ENCODE data around the gene NR1H2. TPM values are rescaled to one million over a fixed set of nuclear protein-coding genes. Genes with fewer than 3 reads are reported as not detected.
"Not testable (repeated sequence)": the region's sequence is repeated elsewhere in the genome, so short reads cannot be mapped to it uniquely, and the experiment has no call there.

The NR1H2 gene
- total and polyA plus RNA-seq, 3 experiments from 2014 or later = 79.7 to 95.5 (median 82.3) TPM

DNA sequence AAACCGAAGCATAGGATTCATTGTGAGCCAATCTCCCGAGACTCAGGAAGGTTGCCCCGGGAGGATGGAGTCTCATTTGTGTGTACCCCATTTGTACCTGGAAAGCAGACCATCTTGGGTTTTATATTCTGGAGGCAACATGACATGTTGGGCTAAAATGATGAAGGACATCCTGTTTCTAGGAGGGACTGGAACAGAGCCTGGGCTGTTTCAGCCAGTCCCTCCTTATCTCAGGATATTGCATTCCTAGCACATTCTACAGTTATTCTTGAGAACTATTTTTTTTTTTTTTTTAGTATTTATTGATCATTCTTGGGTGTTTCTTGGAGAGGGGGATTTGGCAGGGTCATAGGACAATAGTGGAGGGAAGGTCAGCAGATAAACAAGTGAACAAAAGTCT is 14.0 kb downstream of the NR1H2 start:
- H3K27ac Mint-ChIP-seq; H3K27me3 Mint-ChIP-seq; POLR2A ChIA-PET; H3K4me3 Mint-ChIP-seq; H3K36me3 ChIP-seq (ENCODE audit: insufficient read depth, low read length); H3K4me1 Mint-ChIP-seq; H3K9me3 ChIP-seq (ENCODE audit: low read length); H3K27ac ChIP-seq (ENCODE audit: low read depth, low read length); DNase-seq; CTCF ChIA-PET; H3K9me3 Mint-ChIP-seq; H3K4me3 ChIP-seq (ENCODE audit: low read length); H3K27me3 ChIP-seq (ENCODE audit: insufficient read depth, low read length, poor library complexity, severe bottlenecking); H3K4me1 ChIP-seq (ENCODE audit: insufficient read depth, low read length): not testable (repeated sequence)
- H3K36me3 Mint-ChIP-seq = peaks cover 0 to 31% (median 0%) of the 10 kb centered on the region in 3 donors

DNA sequence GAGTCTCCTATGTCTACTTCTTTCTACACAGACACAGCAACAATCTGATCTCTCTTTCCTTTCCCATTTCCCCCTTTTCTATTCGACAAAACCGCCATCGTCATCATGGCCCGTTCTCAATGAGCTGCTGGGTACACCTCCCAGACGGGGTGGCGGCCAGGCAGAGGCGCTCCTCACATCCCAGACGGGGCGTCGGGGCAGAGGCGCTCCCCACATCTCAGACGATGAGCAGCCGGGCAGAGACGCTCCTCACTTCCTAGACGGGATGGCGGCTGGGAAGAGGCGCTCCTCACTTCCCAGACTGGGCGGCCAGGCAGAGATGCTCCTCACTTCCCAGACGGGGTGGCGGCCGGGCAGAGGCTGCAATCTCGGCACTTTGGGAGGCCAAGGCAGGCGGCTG is 14.7 kb downstream of the NR1H2 start:
- H3K36me3 Mint-ChIP-seq = peaks cover 0 to 32% (median 1%) of the 10 kb centered on the region in 3 donors
- H3K27ac ChIP-seq (ENCODE audit: low read depth, low read length); H3K27me3 ChIP-seq (ENCODE audit: insufficient read depth, low read length, poor library complexity, severe bottlenecking); H3K27me3 Mint-ChIP-seq; H3K4me3 ChIP-seq (ENCODE audit: low read length); H3K4me3 Mint-ChIP-seq; H3K9me3 ChIP-seq (ENCODE audit: low read length); POLR2A ChIA-PET; H3K27ac Mint-ChIP-seq; H3K36me3 ChIP-seq (ENCODE audit: insufficient read depth, low read length); H3K9me3 Mint-ChIP-seq; CTCF ChIA-PET; H3K4me1 Mint-ChIP-seq; DNase-seq; H3K4me1 ChIP-seq (ENCODE audit: insufficient read depth, low read length): not testable (repeated sequence)

DNA sequence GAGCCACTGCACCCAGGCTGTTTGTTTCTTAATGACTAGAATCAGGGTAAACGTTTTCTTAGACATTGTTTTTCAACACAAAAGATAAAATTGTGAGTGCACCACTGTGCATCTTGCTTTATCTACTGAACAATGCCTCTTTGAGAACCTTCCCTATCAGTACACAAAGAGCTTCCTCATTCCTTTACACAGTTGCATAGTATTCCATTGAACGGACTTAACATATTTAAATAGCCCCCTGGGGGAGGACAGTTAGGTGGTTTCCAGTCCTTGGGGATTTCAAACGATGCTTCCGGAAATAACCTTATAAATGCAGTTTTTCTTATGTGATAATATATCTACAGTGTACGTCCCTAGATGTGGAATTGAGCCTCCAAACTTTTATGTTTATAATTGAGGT is 16.5 kb downstream of the NR1H2 start:
- H3K9me3 ChIP-seq (ENCODE audit: low read length) = no peaks in the 10 kb centered on the region
- no peaks in the 10 kb centered on the region for H3K27me3 ChIP-seq (ENCODE audit: insufficient read depth, low read length, poor library complexity, severe bottlenecking)
- ChIA-PET POLR2A (no interaction called here), CTCF (no interaction called here)
- Mint-ChIP-seq H3K27me3 (no peaks in the 10 kb centered on the region), H3K4me3 (no peak overlapping the region), H3K27ac (no peak overlapping the region), H3K9me3 (no peaks in the 10 kb centered on the region), H3K36me3 (peaks cover 0 to 28% (median 3%) of the 10 kb centered on the region in 3 donors), H3K4me1 (peaks cover under 1 to 2% (median 2%) of the 10 kb centered on the region in 3 donors)
- H3K36me3 ChIP-seq (ENCODE audit: insufficient read depth, low read length) = peaks cover 2% of the 10 kb centered on the region
- no peak overlapping the region for H3K27ac ChIP-seq (ENCODE audit: low read depth, low read length)
- no peak overlapping the region for H3K4me3 ChIP-seq (ENCODE audit: low read length)
- no peaks in the 10 kb centered on the region for H3K4me1 ChIP-seq (ENCODE audit: insufficient read depth, low read length)
- DNase-seq = no peak

DNA sequence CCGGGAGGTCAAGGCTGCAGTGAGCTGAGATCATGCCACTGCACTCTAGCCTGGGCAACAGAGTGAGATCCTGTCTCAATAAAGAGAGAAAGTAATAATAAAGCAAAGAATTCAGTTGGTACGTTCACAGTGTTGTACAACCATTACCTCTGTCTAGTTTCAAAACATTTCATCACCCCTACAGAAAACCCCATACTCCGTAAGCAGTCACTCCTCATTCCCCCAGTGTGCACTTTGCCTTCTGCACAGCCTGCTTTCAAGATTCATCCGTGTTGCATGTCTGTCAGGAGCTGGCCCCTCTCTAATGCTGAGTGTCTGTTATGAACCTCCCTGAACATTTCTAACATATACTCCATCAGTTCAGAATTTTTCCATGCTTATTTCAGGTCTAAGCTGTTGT is 17.3 kb downstream of the NR1H2 start:
- H3K36me3 ChIP-seq (ENCODE audit: insufficient read depth, low read length) = no peaks in the 10 kb centered on the region
- no peak overlapping the region for H3K4me3 ChIP-seq (ENCODE audit: low read length)
- H3K36me3 Mint-ChIP-seq = peaks cover 0 to 28% (median 6%) of the 10 kb centered on the region in 3 donors
- H3K27me3 Mint-ChIP-seq = no peaks in the 10 kb centered on the region
- H3K9me3 ChIP-seq (ENCODE audit: low read length) = no peaks in the 10 kb centered on the region
- DNase-seq = no peak
- ChIA-PET POLR2A (no interaction called here), CTCF (no interaction called here)
- no peaks in the 10 kb centered on the region for H3K9me3 Mint-ChIP-seq
- no peak overlapping the region for H3K4me3 Mint-ChIP-seq
- H3K27ac Mint-ChIP-seq = no peak overlapping the region
- H3K27ac ChIP-seq (ENCODE audit: low read depth, low read length) = no peak overlapping the region
- H3K4me1 ChIP-seq (ENCODE audit: insufficient read depth, low read length) = no peaks in the 10 kb centered on the region
- H3K27me3 ChIP-seq (ENCODE audit: insufficient read depth, low read length, poor library complexity, severe bottlenecking) = no peaks in the 10 kb centered on the region
- peaks cover 0 to 5% (median 0%) of the 10 kb centered on the region in 3 donors for H3K4me1 Mint-ChIP-seq

DNA sequence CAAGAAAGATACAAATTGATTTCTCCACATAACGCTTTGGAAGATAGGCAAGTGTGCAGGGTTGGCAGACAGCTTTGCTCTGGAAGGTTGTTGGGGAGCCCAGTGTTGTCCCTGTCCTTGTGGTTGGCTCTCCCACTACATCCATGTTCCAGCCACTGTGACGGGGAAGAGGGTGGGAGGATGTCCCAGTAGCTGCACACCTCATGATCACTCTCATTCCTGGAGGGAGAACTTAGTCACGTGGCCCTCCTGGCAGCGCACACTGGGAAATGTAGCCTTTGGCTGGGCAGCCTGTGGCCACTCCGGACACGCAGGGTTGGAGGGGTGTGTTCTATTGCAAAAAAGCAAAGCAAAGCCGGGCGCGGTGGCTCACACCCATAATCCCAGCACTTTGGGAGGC is 17.8 kb downstream of the NR1H2 start:
- peaks cover 0 to 29% (median 6%) of the 10 kb centered on the region in 3 donors for H3K36me3 Mint-ChIP-seq
- H3K27me3 Mint-ChIP-seq = no peaks in the 10 kb centered on the region
- H3K27ac Mint-ChIP-seq = no peak overlapping the region
- no peaks in the 10 kb centered on the region for H3K9me3 Mint-ChIP-seq
- peaks cover 0 to 5% (median 0%) of the 10 kb centered on the region in 3 donors for H3K4me1 Mint-ChIP-seq
- no peak for DNase-seq
- H3K4me1 ChIP-seq (ENCODE audit: insufficient read depth, low read length) = no peaks in the 10 kb centered on the region
- no peak overlapping the region for H3K4me3 Mint-ChIP-seq
- no peaks in the 10 kb centered on the region for H3K9me3 ChIP-seq (ENCODE audit: low read length)
- no peaks in the 10 kb centered on the region for H3K27me3 ChIP-seq (ENCODE audit: insufficient read depth, low read length, poor library complexity, severe bottlenecking)
- H3K4me3 ChIP-seq (ENCODE audit: low read length) = no peak overlapping the region
- no peaks in the 10 kb centered on the region for H3K36me3 ChIP-seq (ENCODE audit: insufficient read depth, low read length)
- ChIA-PET POLR2A (no interaction called here), CTCF (no interaction called here)
- no peak overlapping the region for H3K27ac ChIP-seq (ENCODE audit: low read depth, low read length)

DNA sequence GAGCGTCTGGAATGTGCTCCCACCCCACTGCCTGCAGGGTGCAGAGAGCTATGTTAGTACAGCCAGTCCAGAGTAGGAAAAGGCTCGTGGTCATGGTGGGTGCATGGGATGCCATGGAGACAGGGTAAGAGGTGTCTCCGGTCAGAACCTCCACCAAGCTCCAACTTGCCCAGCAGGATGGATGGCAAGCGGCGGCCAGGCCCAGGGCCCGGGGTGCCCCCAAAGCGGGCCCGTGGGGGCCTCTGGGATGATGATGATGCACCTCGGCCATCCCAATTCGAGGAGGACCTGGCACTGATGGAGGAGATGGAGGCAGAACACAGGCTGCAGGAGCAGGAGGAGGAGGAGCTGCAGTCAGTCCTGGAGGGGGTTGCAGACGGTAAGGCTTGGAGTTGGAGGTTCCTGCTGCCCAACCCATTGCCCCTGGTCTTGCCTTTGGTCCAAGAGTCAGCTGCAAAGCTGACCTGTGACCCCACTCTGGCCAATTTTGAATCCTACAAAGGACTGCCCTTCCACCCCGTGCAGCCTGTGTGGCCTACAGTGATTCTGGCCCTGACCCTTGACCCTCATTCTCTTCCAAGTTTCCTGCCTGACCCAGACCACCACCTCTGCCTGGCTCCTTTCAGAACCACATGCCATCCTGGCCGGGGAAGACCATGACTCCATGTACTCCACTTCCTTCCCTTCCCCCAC is 22.6 kb downstream of the NR1H2 start:
- ChIA-PET CTCF (interaction anchor here (1.2 kb wide), 1 partner anchor 42 kb away, joined by 5 read pairs; no protein-coding TSS in a partner anchor), POLR2A (no interaction called here)
- H3K4me1 ChIP-seq (ENCODE audit: insufficient read depth, low read length) = no peaks in the 10 kb centered on the region
- H3K4me3 Mint-ChIP-seq = no peak overlapping the region
- no peak overlapping the region for H3K27ac ChIP-seq (ENCODE audit: low read depth, low read length)
- H3K9me3 Mint-ChIP-seq = no peaks in the 10 kb centered on the region
- no peak overlapping the region for H3K4me3 ChIP-seq (ENCODE audit: low read length)
- no peak for DNase-seq
- peaks cover 0 to 28% (median 8%) of the 10 kb centered on the region in 3 donors for H3K36me3 Mint-ChIP-seq
- H3K4me1 Mint-ChIP-seq = peaks cover 0 to 5% (median 0%) of the 10 kb centered on the region in 3 donors
- no peaks in the 10 kb centered on the region for H3K27me3 Mint-ChIP-seq
- no peaks in the 10 kb centered on the region for H3K36me3 ChIP-seq (ENCODE audit: insufficient read depth, low read length)
- H3K27me3 ChIP-seq (ENCODE audit: insufficient read depth, low read length, poor library complexity, severe bottlenecking) = no peaks in the 10 kb centered on the region
- H3K9me3 ChIP-seq (ENCODE audit: low read length) = no peaks in the 10 kb centered on the region
- no peak overlapping the region for H3K27ac Mint-ChIP-seq

DNA sequence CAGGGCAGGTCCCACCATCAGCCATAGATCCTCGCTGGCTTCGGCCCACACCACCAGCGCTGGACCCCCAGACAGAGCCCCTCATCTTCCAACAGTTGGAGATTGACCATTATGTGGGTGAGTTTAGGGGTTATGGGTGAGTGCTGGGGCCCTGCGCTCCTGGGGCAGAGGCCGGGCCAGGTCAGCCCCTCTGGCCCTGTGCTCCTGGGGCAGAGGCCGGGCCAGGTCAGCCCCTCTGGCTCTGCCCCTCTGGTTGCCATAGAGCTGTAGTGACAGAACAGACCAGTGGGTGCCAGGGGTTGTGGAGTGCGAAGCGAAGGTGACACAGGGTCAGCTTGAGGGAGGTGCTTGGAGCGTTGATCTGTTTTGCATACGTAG is 23.1 kb downstream of the NR1H2 start:
- H3K4me3 Mint-ChIP-seq = no peak overlapping the region
- Histone ChIP-seq H3K4me3 (ENCODE audit: low read length) (no peak overlapping the region), H3K9me3 (ENCODE audit: low read length) (no peaks in the 10 kb centered on the region), H3K27ac (ENCODE audit: low read depth, low read length) (no peak overlapping the region), H3K27me3 (ENCODE audit: insufficient read depth, low read length, poor library complexity, severe bottlenecking) (no peaks in the 10 kb centered on the region), H3K4me1 (ENCODE audit: insufficient read depth, low read length) (no peaks in the 10 kb centered on the region), H3K36me3 (ENCODE audit: insufficient read depth, low read length) (no peaks in the 10 kb centered on the region)
- H3K36me3 Mint-ChIP-seq = peaks cover 0 to 30% (median 8%) of the 10 kb centered on the region in 3 donors
- DNase-seq = no peak
- peaks cover 0 to 5% (median 0%) of the 10 kb centered on the region in 3 donors for H3K4me1 Mint-ChIP-seq
- H3K27ac Mint-ChIP-seq = peak overlapping the region in 1 of 8 donors; percentile 29
- no peaks in the 10 kb centered on the region for H3K27me3 Mint-ChIP-seq
- H3K9me3 Mint-ChIP-seq = no peaks in the 10 kb centered on the region
- ChIA-PET CTCF (interaction anchor here (1.2 kb wide), 1 partner anchor 42 kb away, joined by 5 read pairs; no protein-coding TSS in a partner anchor), POLR2A (no interaction called here)

DNA sequence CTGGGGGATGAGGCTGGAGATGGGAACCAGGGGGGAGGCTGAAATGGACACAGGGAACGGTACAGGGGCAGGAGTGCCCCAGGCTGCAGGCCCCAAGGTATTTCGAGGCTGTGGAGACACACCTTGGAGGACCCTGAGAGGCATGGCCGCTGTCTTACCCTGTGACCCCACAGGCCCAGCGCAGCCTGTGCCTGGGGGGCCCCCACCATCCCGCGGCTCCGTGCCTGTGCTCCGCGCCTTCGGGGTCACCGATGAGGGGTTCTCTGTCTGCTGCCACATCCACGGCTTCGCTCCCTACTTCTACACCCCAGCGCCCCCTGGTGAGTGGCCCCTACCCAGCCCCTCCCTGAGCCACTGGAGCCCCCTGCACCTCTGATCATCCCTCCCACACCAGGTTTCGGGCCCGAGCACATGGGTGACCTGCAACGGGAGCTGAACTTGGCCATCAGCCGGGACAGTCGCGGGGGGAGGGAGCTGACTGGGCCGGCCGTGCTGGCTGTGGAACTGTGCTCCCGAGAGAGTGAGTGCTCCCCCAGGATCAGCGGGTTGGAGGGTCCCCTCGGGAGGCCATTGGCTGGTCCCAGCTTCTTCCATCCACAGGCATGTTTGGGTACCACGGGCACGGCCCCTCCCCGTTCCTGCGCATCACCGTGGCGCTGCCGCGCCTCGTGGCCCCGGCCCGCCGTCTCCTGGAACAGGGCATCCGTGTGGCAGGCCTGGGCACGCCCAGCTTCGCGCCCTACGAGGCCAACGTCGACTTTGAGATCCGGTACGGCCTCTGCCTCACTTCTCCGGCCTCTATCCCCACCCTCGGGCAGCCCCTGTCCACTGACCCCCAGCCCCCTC is 25.6 kb downstream of the NR1H2 start:
- CTCF ChIA-PET = no interaction called here
- POLR2A ChIA-PET = no interaction called here
- H3K36me3 ChIP-seq (ENCODE audit: insufficient read depth, low read length) = no peaks in the 10 kb centered on the region
- Mint-ChIP-seq H3K36me3 (peaks cover 0 to 42% (median 10%) of the 10 kb centered on the region in 3 donors), H3K27me3 (no peaks in the 10 kb centered on the region), H3K9me3 (no peaks in the 10 kb centered on the region), H3K27ac (no peak overlapping the region), H3K4me1 (peaks cover 0 to 5% (median 0%) of the 10 kb centered on the region in 3 donors), H3K4me3 (no peak overlapping the region)
- no peaks in the 10 kb centered on the region for H3K9me3 ChIP-seq (ENCODE audit: low read length)
- no peak for DNase-seq
- H3K27ac ChIP-seq (ENCODE audit: low read depth, low read length) = no peak overlapping the region
- H3K4me3 ChIP-seq (ENCODE audit: low read length) = no peak overlapping the region
- H3K27me3 ChIP-seq (ENCODE audit: insufficient read depth, low read length, poor library complexity, severe bottlenecking) = no peaks in the 10 kb centered on the region
- H3K4me1 ChIP-seq (ENCODE audit: insufficient read depth, low read length) = no peaks in the 10 kb centered on the region
